ENCODE data around the gene EFTUD2.

Gene EFTUD2

GRCh38 chr17:44865231-44865660 is 34.0 kb downstream of the EFTUD2 start:
- TF ChIP-seq CTCF (IDR thresholded peaks at IDR 0.05; ENCODE audit: low read depth, low read length): peak; percentile 88
- peak; percentile 37 for DNase-seq (ENCODE audit: extremely low read depth, low read depth)

DNA sequence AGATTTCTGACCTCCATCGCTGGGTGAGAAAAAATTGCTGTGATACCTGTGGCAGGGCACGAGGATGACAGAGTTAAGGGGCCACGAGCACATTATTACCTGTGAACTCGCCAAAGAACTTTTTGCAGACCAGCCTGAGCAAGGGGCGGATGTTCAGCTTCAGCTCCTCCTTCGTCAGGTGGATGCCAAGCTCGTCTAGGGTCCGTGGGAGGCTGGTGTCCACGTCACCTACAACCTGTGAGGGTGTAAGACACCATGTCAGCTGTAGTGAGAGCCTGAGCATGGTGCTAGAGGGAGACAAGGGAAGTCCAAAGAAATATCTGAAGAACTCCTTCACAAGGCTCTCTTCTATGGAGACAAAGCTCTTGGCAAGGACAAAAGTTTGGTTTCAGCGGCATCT is 34.4 kb downstream of the EFTUD2 start:
- TF ChIP-seq CTCF (IDR thresholded peaks at IDR 0.05; ENCODE audit: low read depth, low read length): no peak
- DNase-seq (ENCODE audit: extremely low read depth, low read depth): no peak

- no peak for TF ChIP-seq CTCF (IDR thresholded peaks at IDR 0.05; ENCODE audit: low read depth, low read length)
- no peak for DNase-seq (ENCODE audit: extremely low read depth, low read depth)
Observed at GRCh38 chr17:44863061-44863918, 36.0 kb downstream of the EFTUD2 start.

GRCh38 chr17:44862278-44862914 is 36.8 kb downstream of the EFTUD2 start:
- TF ChIP-seq CTCF (IDR thresholded peaks at IDR 0.05; ENCODE audit: low read depth, low read length): no peak
- DNase-seq (ENCODE audit: extremely low read depth, low read depth): no peak

- TF ChIP-seq CTCF (IDR thresholded peaks at IDR 0.05; ENCODE audit: low read depth, low read length): no peak
- DNase-seq (ENCODE audit: extremely low read depth, low read depth): no peak
Observed at GRCh38 chr17:44859701-44860100, 39.5 kb downstream of the EFTUD2 start.

- TF ChIP-seq CTCF (IDR thresholded peaks at IDR 0.05; ENCODE audit: low read depth, low read length): no peak
- DNase-seq (ENCODE audit: extremely low read depth, low read depth): no peak
Observed at GRCh38 chr17:44854192-44854591, 45.1 kb downstream of the EFTUD2 start.

DNA sequence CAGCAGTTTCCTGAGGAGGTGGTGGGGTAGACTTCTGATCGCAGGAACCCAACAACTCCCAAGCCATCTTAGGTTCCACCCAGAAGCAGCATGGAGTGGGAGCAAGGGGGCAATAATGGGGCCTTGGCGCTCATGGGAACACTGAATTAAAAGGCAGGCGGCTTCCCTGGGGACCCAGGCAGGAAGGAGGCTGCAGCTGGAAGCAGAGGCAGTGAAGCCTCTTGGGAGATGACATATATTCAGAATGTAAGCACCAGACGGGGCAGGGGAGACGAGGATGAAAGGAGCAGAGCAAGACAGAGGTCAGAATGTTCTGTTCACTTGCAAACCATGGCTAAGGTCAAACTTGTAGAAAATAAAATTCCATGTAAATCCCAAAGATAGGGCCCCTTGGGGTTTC is 48.6 kb downstream of the EFTUD2 start:
- no peak for TF ChIP-seq CTCF (IDR thresholded peaks at IDR 0.05; ENCODE audit: low read depth, low read length)
- no peak for DNase-seq (ENCODE audit: extremely low read depth, low read depth)
